Neural progenitor cell (in vitro differentiated cells): ENCODE results near the gene TBCD. TPM values are rescaled to one million over a fixed set of nuclear protein-coding genes. Genes with fewer than 3 reads are reported as not detected.
"Not testable (repeated sequence)": the region's sequence is repeated elsewhere in the genome, so short reads cannot be mapped to it uniquely, and the experiment has no call there.

Experiments used
- DNase-seq: peaks from one replicate; pipeline ENCODE4 v3.0.0-alpha.2; 2016; ENCODE audit warnings: low spot score
- H2AFZ ChIP-seq: fragments of 200-600 bp; sonication (generic); replicated peaks from 2 replicates; pipeline ENCODE4 v1.6.1; 2016; ENCODE audit warnings: antibody characterized with exemption
- H3F3A ChIP-seq: fragments of 200-600 bp; sonication (generic); 2 replicates; pipeline ENCODE4 v1.6.1; 2016; ENCODE audit warnings: antibody characterized with exemption, low read depth
- H3K27ac ChIP-seq: fragments of 200-600 bp; sonication (generic); 2 replicates; pipeline ENCODE4 v1.5.1; 2016; ENCODE audit warnings: mild to moderate bottlenecking
- H3K27me3 ChIP-seq: fragments of 200-600 bp; sonication (generic); 2 replicates; pipeline ENCODE4 v1.6.1; 2016; ENCODE audit warnings: mild to moderate bottlenecking, moderate library complexity
- H3K36me3 ChIP-seq: fragments of 200-600 bp; sonication (generic); 2 replicates; pipeline ENCODE4 v1.5.1; 2016
- H3K4me1 ChIP-seq: fragments of 200-600 bp; sonication (generic); 2 replicates; pipeline ENCODE4 v1.6.1; 2016; ENCODE audit warnings: mixed run types
- H3K4me2 ChIP-seq: fragments of 200-600 bp; sonication (generic); 2 replicates; pipeline ENCODE4 v1.6.1; 2016
- H3K4me3 ChIP-seq: fragments of 200-600 bp; sonication (generic); 2 replicates; pipeline ENCODE4 v1.5.1; 2016
- H3K79me2 ChIP-seq: fragments of 200-600 bp; sonication (generic); 2 replicates; pipeline ENCODE4 v1.6.1; 2016; ENCODE audit warnings: low read depth
- H3K9ac ChIP-seq: fragments of 200-600 bp; sonication (generic); 2 replicates; pipeline ENCODE4 v1.6.1; 2016
- H3K9me3 ChIP-seq: fragments of 200-600 bp; sonication (generic); 2 replicates; pipeline ENCODE4 v1.5.1; 2016; ENCODE audit warnings: low read depth
- H4K20me1 ChIP-seq: fragments of 200-600 bp; sonication (generic); 2 replicates; pipeline ENCODE4 v1.6.1; 2016; ENCODE audit warnings: low read depth
- H3K27ac Mint-ChIP-seq: 3 replicates; pipeline ENCODE4 v1.8.0; 2021; ENCODE audit warnings: mixed read lengths
- H3K27me3 Mint-ChIP-seq: 2 replicates; pipeline ENCODE4 v1.8.0; 2022; ENCODE audit warnings: low read depth, mild to moderate bottlenecking, inconsistent platforms, moderate library complexity, mixed read lengths; ENCODE audit not compliant: insufficient read depth
- H3K36me3 Mint-ChIP-seq: 3 replicates; pipeline ENCODE4 v1.8.0; 2021; ENCODE audit warnings: mixed read lengths
- H3K4me1 Mint-ChIP-seq: 3 replicates; pipeline ENCODE4 v1.8.0; 2021; ENCODE audit warnings: mixed read lengths
- H3K4me3 Mint-ChIP-seq: 3 replicates; pipeline ENCODE4 v1.8.0; 2021; ENCODE audit warnings: mild to moderate bottlenecking, moderate library complexity, mixed read lengths
- H3K9me3 Mint-ChIP-seq: 3 replicates; pipeline ENCODE4 v1.8.0; 2020; ENCODE audit warnings: mixed read lengths
- CTCF ChIP-seq: fragments of 200-600 bp; sonication (generic); IDR thresholded peaks from 2 replicates; pipeline ENCODE4 v1.5.1; 2017; ENCODE audit warnings: antibody characterized with exemption, mild to moderate bottlenecking
- EZH2 ChIP-seq: fragments of 200-600 bp; sonication (generic); IDR thresholded peaks from 2 replicates; pipeline ENCODE4 v1.6.1; 2017; ENCODE audit warnings: antibody characterized with exemption, mild to moderate bottlenecking, moderate library complexity
- EZH2phosphoT487 ChIP-seq: fragments of 200-600 bp; sonication (generic); IDR thresholded peaks from 2 replicates; pipeline ENCODE4 v1.6.1; 2017; ENCODE audit warnings: antibody characterized with exemption
- total RNA-seq: library from RNA; depleted of rRNA; stranded (reverse); fragments of >200 nt; gene quantifications from 2 replicates; pipeline ENCODE4 v1.2.3, GENCODE V29; 2015; ENCODE audit warnings: low replicate concordance

Gene TBCD
- total RNA-seq, 1 donor from 2014 or later, result 76.4 TPM

GRCh38 chr17:82781894-82782274 lies 30.0 kb downstream of the TBCD start:
- Histone ChIP-seq H3K27me3 (no peaks in the 10 kb centered on the region), H3K9me3 (no peaks in the 10 kb centered on the region), H3K4me3 (no peak overlapping the region), H3F3A (peaks cover 6% of the 10 kb centered on the region), H3K4me2 (no peak overlapping the region), H3K9ac (no peak overlapping the region), H4K20me1 (peaks cover 5% of the 10 kb centered on the region), H2AFZ (no peak overlapping the region), H3K4me1 (peaks cover 3% of the 10 kb centered on the region), H3K27ac (no peak overlapping the region), H3K36me3 (no peaks in the 10 kb centered on the region), H3K79me2 (no peaks in the 10 kb centered on the region)
- peaks cover 9% of the 10 kb centered on the region for H3K4me1 Mint-ChIP-seq
- TF ChIP-seq EZH2phosphoT487, result no peak
- TF ChIP-seq EZH2, result no peak
- TF ChIP-seq CTCF, result peak; percentile 95
- H3K27ac Mint-ChIP-seq, result no peak overlapping the region
- H3K9me3 Mint-ChIP-seq, result no peaks in the 10 kb centered on the region
- DNase-seq, result peak; percentile 84
- H3K27me3 Mint-ChIP-seq, result peaks cover 4% of the 10 kb centered on the region
- peaks cover 19% of the 10 kb centered on the region for H3K36me3 Mint-ChIP-seq
- H3K4me3 Mint-ChIP-seq, result peak overlapping the region; percentile 62

GRCh38 chr17:82782657-82783207 lies 30.9 kb downstream of the TBCD start:
- Histone ChIP-seq H3K4me3 (no peak overlapping the region), H2AFZ (no peak overlapping the region), H3K27ac (no peak overlapping the region), H4K20me1 (peaks cover 5% of the 10 kb centered on the region), H3F3A (peaks cover 6% of the 10 kb centered on the region), H3K4me2 (no peak overlapping the region), H3K9ac (no peak overlapping the region), H3K79me2 (no peaks in the 10 kb centered on the region), H3K36me3 (no peaks in the 10 kb centered on the region), H3K9me3 (no peaks in the 10 kb centered on the region), H3K4me1 (peaks cover 3% of the 10 kb centered on the region), H3K27me3 (no peaks in the 10 kb centered on the region)
- DNase-seq, result no peak
- no peak for TF ChIP-seq EZH2phosphoT487
- no peak for TF ChIP-seq EZH2
- TF ChIP-seq CTCF, result no peak
- no peaks in the 10 kb centered on the region for H3K9me3 Mint-ChIP-seq
- peaks cover 9% of the 10 kb centered on the region for H3K4me1 Mint-ChIP-seq
- H3K4me3 Mint-ChIP-seq, result no peak overlapping the region
- peaks cover 13% of the 10 kb centered on the region for H3K36me3 Mint-ChIP-seq
- no peak overlapping the region for H3K27ac Mint-ChIP-seq
- H3K27me3 Mint-ChIP-seq, result peaks cover 4% of the 10 kb centered on the region

- H3F3A ChIP-seq, result peaks cover 6% of the 10 kb centered on the region
- H3K27me3 ChIP-seq, result no peaks in the 10 kb centered on the region
- Mint-ChIP-seq H3K36me3 (peaks cover 11% of the 10 kb centered on the region), H3K4me3 (no peak overlapping the region), H3K27ac (no peak overlapping the region), H3K4me1 (peaks cover 13% of the 10 kb centered on the region), H3K9me3 (no peaks in the 10 kb centered on the region), H3K27me3 (peaks cover under 1% of the 10 kb centered on the region)
- H3K9ac ChIP-seq, result no peak overlapping the region
- H2AFZ ChIP-seq, result no peak overlapping the region
- TF ChIP-seq EZH2 (no peak), EZH2phosphoT487 (no peak)
- H3K79me2 ChIP-seq, result no peaks in the 10 kb centered on the region
- H4K20me1 ChIP-seq, result peaks cover 11% of the 10 kb centered on the region
- DNase-seq, result no peak
- H3K4me2 ChIP-seq, result no peak overlapping the region
- H3K4me1 ChIP-seq, result peaks cover 3% of the 10 kb centered on the region
- no peak overlapping the region for H3K27ac ChIP-seq
- H3K4me3 ChIP-seq, result no peak overlapping the region
- no peaks in the 10 kb centered on the region for H3K36me3 ChIP-seq
- H3K9me3 ChIP-seq, result no peaks in the 10 kb centered on the region
Observed at GRCh38 chr17:82783498-82783897, 31.6 kb downstream of the TBCD start.

GRCh38 chr17:82785581-82785980 lies 33.7 kb downstream of the TBCD start:
- Mint-ChIP-seq H3K36me3 (peaks cover 14% of the 10 kb centered on the region), H3K4me1 (peaks cover 18% of the 10 kb centered on the region)
- H3K4me2 ChIP-seq, H3F3A ChIP-seq, H3K9me3 Mint-ChIP-seq, H3K4me1 ChIP-seq, H3K27ac ChIP-seq, DNase-seq, H3K9me3 ChIP-seq, H3K79me2 ChIP-seq, H2AFZ ChIP-seq, H3K27me3 Mint-ChIP-seq, H3K9ac ChIP-seq, H3K36me3 ChIP-seq, H3K27ac Mint-ChIP-seq, H3K4me3 Mint-ChIP-seq, H3K4me3 ChIP-seq, H3K27me3 ChIP-seq: not testable (repeated sequence)
- peaks cover 11% of the 10 kb centered on the region for H4K20me1 ChIP-seq
